Measurements from ENCODE around the gene SPRYD3. TPM values are rescaled to one million over a fixed set of nuclear protein-coding genes. Genes with fewer than 3 reads are reported as not detected.
"Not testable (repeated sequence)": the region's sequence is repeated elsewhere in the genome, so short reads cannot be mapped to it uniquely, and the experiment has no call there.

SPRYD3 gene
- total RNA-seq, 1 donor from 2014 or later = 49.1 TPM

GRCh38 chr12:53113951-53114350 is 34.8 kb upstream of the SPRYD3 start:
- DNase-seq = no peak
- no peaks in the 10 kb centered on the region for H3K27me3 ChIP-seq (ENCODE audit: low read depth)
- peak overlapping the region; percentile 86 for H3K27ac ChIP-seq (replicated peaks)
- no peaks in the 10 kb centered on the region for H3K36me3 ChIP-seq
- H3K4me3 ChIP-seq = no peak overlapping the region
- intact Hi-C loops (cut with micrococcal nuclease) = no loop called here
- peaks cover 17% of the 10 kb centered on the region for H3K4me1 ChIP-seq
- no peak for TF ChIP-seq CTCF (IDR thresholded peaks at IDR 0.05; ENCODE audit: borderline replicate concordance)
- no peaks in the 10 kb centered on the region for H3K9me3 ChIP-seq (replicated peaks)

GRCh38 chr12:53113136-53113705 is 34.0 kb upstream of the SPRYD3 start:
- H3K27me3 ChIP-seq (ENCODE audit: low read depth) = no peaks in the 10 kb centered on the region
- DNase-seq = no peak
- H3K36me3 ChIP-seq = no peaks in the 10 kb centered on the region
- no peak overlapping the region for H3K4me3 ChIP-seq
- intact Hi-C loops (cut with micrococcal nuclease) = no loop called here
- H3K4me1 ChIP-seq = peaks cover 22% of the 10 kb centered on the region
- H3K9me3 ChIP-seq (replicated peaks) = no peaks in the 10 kb centered on the region
- no peak overlapping the region for H3K27ac ChIP-seq (replicated peaks)
- TF ChIP-seq CTCF (IDR thresholded peaks at IDR 0.05; ENCODE audit: borderline replicate concordance) = no peak

GRCh38 chr12:53112431-53112830 is 33.2 kb upstream of the SPRYD3 start:
- H3K9me3 ChIP-seq (replicated peaks); H3K4me3 ChIP-seq; H3K27ac ChIP-seq (replicated peaks); H3K27me3 ChIP-seq (ENCODE audit: low read depth); DNase-seq; intact Hi-C loops (cut with micrococcal nuclease); H3K36me3 ChIP-seq: not testable (repeated sequence)
- peaks cover 29% of the 10 kb centered on the region for H3K4me1 ChIP-seq

- intact Hi-C loops (cut with micrococcal nuclease) = no loop called here
- Histone ChIP-seq H3K9me3 (replicated peaks) (no peaks in the 10 kb centered on the region), H3K27me3 (ENCODE audit: low read depth) (no peaks in the 10 kb centered on the region)
Measured at GRCh38 chr12:53107122-53107521, 27.9 kb upstream of the SPRYD3 start.

GRCh38 chr12:53105712-53106439 is 26.7 kb upstream of the SPRYD3 start:
- no peak overlapping the region for H3K4me3 ChIP-seq
- no peaks in the 10 kb centered on the region for H3K9me3 ChIP-seq (replicated peaks)
- intact Hi-C loops (cut with micrococcal nuclease) = no loop called here
- H3K27ac ChIP-seq (replicated peaks) = no peak overlapping the region
- no peaks in the 10 kb centered on the region for H3K27me3 ChIP-seq (ENCODE audit: low read depth)
- no peak for DNase-seq
- H3K4me1 ChIP-seq = peaks cover 19% of the 10 kb centered on the region
- no peak for TF ChIP-seq CTCF (IDR thresholded peaks at IDR 0.05; ENCODE audit: borderline replicate concordance)
- peaks cover 15% of the 10 kb centered on the region for H3K36me3 ChIP-seq

More at GRCh38 chr12:53107122-53107521, 27.9 kb upstream of the SPRYD3 start:
- H3K4me1 ChIP-seq = peaks cover 19% of the 10 kb centered on the region
- no peak for TF ChIP-seq CTCF (IDR thresholded peaks at IDR 0.05; ENCODE audit: borderline replicate concordance)
- H3K27ac ChIP-seq (replicated peaks) = no peak overlapping the region
- no peak for DNase-seq
- peaks cover 4% of the 10 kb centered on the region for H3K36me3 ChIP-seq
- no peak overlapping the region for H3K4me3 ChIP-seq

GRCh38 chr12:53105256-53105655 is 26.1 kb upstream of the SPRYD3 start:
- Histone ChIP-seq H3K9me3 (replicated peaks) (no peaks in the 10 kb centered on the region), H3K4me1 (peaks cover 20% of the 10 kb centered on the region), H3K36me3 (peaks cover 20% of the 10 kb centered on the region), H3K27me3 (ENCODE audit: low read depth) (no peaks in the 10 kb centered on the region), H3K27ac (replicated peaks) (no peak overlapping the region), H3K4me3 (no peak overlapping the region)
- no peak for DNase-seq
- intact Hi-C loops (cut with micrococcal nuclease) = no loop called here
- TF ChIP-seq CTCF (IDR thresholded peaks at IDR 0.05; ENCODE audit: borderline replicate concordance) = no peak
